Prostate gland (tissue), 2 donors: ENCODE measurements around the gene CYP2F1. TPM values are rescaled to one million over a fixed set of nuclear protein-coding genes. Genes with fewer than 3 reads are reported as not detected.
"Not testable (repeated sequence)": the region's sequence is repeated elsewhere in the genome, so short reads cannot be mapped to it uniquely, and the experiment has no call there.

Experiments used
- DNase-seq: peaks from one replicate; pipeline ENCODE4 v3.0.0-alpha.2; 2019; ENCODE audit warnings: low spot score
- H3K27ac ChIP-seq, 2 donors: fragments of 200-600 bp; sonication (generic); 2 replicates each; pipeline ENCODE4 v1.5.1; 2017 to 2019
- H3K27me3 ChIP-seq: fragments of 200-600 bp; sonication (generic); replicated peaks from 2 replicates; pipeline ENCODE4 v1.5.1; 2019; ENCODE audit not compliant: insufficient read depth
- H3K36me3 ChIP-seq, 2 donors: fragments of 200-600 bp; sonication (generic); 1 replicate in 1 of 2; 2 replicates in 1 of 2; pipeline versions ENCODE4 v1.5.1 to v1.8.1; 2017 to 2019
- H3K4me1 ChIP-seq: fragments of 200-600 bp; sonication (generic); replicated peaks from 2 replicates; pipeline ENCODE4 v1.5.1; 2019
- H3K4me3 ChIP-seq, 2 donors: fragments of 200-600 bp; sonication (generic); 2 replicates each; pipeline ENCODE4 v1.5.1; 2017 to 2019
- H3K9me3 ChIP-seq: fragments of 200-600 bp; sonication (generic); 2 replicates; pipeline ENCODE4 v1.5.1; 2017
- POLR2A ChIP-seq: fragments of 450-650 bp; IDR thresholded peaks from one replicate; pipeline ENCODE4 v1.6.1; 2016; ENCODE audit warnings: antibody characterized with exemption, mild to moderate bottlenecking
- POLR2AphosphoS5 ChIP-seq: sonication (generic); formaldehyde crosslinking; IDR thresholded peaks from one replicate; pipeline ENCODE4 v1.6.1; 2017; ENCODE audit warnings: antibody characterized with exemption
- WGBS: methylation state at CpG from one replicate; pipeline ENCODE4 v1.1.5; 2018; 5-methylcytosine and 5-hydroxymethylcytosine counted together
- intact Hi-C: fragments of 100-400 bp; cut with DNase I; formaldehyde crosslinking; loops from one replicate; pipeline ENCODE4 v1.14.2; 2022
- total RNA-seq, 2 donors: library from RNA; depleted of rRNA; stranded (reverse); fragments of >200 nt; gene quantifications; one replicate each; pipeline ENCODE4 v1.1.0, GENCODE V29; 2016
- TF ChIP-seq, protein P1 (sequence below), 4 experiments: fragments of 200-600 bp in 2 of 4; fragments of 450-650 bp in 2 of 4; sonication (generic) in 2 of 4; IDR thresholded peaks; 1 replicate in 3 of 4; 2 replicates in 1 of 4; pipeline ENCODE4 v1.5.1; 2016 to 2019; ENCODE audit warnings: antibody characterized with exemption in 4 of 4, mild to moderate bottlenecking in 2 of 4, moderate library complexity in 2 of 4

Gene CYP2F1
- total RNA-seq, 2 donors from 2014 or later, result 7.3 TPM; not detected in 1

DNA sequence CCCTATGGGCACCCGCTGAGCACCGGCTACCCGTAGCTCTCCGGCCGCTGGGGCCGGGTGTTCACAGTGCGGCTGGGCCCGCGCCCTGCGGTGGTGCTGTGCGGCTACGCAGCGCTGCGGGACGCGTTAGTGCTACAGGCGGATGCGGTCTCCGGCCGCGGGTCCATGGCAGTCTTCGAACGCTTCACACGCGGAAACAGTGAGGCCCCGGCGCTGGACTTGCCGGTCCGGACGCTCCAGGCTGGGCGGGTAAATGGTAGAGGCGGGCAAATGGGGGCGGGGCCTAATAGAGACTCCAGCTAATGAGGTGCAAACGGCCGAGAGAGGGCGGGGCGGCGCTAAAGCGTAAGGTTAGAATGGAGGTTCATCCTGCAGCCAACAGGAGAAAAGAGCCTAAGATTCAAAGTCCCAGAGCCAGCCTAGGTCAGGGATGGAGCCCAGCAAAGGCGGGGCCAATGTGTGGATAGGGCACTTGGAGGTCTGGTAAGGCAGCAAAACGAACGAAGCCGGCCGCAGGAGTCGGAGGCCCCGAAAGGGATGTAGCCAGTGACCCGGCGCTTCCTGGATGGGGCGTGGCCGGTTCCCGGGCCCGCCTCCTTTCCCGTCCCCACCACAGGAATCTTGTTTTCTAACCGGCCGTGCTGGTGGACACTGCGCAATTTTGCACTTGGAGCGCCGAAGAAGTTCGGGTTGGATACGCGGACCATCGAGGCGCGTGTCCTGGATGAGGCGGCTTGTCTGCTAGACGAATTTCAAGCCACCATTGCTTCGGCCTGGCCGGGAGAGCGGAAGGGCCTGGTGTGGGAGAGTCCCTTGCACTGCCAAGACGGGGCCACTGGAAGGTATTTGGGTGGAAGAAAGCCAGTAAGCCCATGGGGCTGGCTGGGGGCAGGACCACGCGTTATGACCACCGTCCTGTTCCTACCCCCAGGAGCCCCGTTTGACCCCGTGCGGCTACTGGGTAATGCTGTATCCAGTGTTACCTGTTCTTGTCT, 21.5 kb downstream of the CYP2F1 start:
- DNase-seq, result peak; percentile 39
- intact Hi-C loops, result loop anchor here (10.0 kb wide), 1 partner anchor 471 kb away; no protein-coding TSS in a partner anchor
- WGBS, result 16% methylated on average over 48 of the region's 76 CpGs
- TF ChIP-seq POLR2AphosphoS5, result peak; percentile 6
- TF ChIP-seq, protein P1, sequence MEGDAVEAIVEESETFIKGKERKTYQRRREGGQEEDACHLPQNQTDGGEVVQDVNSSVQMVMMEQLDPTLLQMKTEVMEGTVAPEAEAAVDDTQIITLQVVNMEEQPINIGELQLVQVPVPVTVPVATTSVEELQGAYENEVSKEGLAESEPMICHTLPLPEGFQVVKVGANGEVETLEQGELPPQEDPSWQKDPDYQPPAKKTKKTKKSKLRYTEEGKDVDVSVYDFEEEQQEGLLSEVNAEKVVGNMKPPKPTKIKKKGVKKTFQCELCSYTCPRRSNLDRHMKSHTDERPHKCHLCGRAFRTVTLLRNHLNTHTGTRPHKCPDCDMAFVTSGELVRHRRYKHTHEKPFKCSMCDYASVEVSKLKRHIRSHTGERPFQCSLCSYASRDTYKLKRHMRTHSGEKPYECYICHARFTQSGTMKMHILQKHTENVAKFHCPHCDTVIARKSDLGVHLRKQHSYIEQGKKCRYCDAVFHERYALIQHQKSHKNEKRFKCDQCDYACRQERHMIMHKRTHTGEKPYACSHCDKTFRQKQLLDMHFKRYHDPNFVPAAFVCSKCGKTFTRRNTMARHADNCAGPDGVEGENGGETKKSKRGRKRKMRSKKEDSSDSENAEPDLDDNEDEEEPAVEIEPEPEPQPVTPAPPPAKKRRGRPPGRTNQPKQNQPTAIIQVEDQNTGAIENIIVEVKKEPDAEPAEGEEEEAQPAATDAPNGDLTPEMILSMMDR (IDR thresholded peaks at IDR 0.05), result peak in 1 of 4 experiments; percentile 15
- H3K27me3 ChIP-seq, H3K4me1 ChIP-seq, H3K27ac ChIP-seq, H3K9me3 ChIP-seq, H3K36me3 ChIP-seq: not testable (repeated sequence)
- peak overlapping the region in 1 of 2 donors; percentile 29 for H3K4me3 ChIP-seq

DNA sequence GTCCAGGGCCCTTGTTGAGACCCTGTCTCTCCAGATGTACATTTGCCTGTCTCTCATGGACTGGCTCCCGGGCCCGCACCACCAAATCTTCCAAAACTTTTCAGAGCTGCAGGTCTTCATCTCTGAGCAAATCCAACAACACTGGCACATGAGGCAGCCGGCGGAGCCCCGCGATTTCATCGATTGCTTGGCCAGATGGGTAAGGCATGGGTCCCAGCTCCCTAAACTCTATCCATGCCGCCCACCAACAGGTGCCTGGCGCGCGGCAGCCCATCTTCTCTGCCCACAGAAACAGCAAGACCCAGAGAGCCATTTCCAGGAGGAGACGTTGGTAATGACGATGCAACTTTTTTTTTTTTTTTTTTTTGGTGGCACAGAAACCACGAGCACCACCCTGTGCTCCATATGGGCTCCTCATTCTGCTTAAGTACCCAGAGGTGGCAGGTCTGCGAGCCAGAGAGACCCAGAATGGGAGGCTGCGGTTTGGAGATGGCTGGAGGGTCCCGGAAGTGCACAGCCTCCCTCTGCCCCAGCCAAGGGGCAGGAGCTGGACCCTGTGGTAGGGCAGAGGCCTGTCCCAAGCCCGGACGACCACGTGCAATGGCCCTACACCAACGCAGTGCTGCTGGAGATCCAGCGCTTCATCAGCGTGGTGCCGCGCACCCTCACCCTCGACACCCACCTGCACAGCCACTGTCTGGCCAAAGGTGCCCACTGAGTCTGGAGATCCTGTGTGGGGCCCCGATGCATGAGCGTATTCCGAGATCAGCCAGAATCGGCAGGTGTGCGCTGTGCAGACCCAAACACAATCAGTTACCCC, 22.6 kb downstream of the CYP2F1 start:
- Histone ChIP-seq H3K4me3 (no peak overlapping the region), H3K36me3 (no peaks in the 10 kb centered on the region), H3K27ac (no peak overlapping the region), H3K27me3 (no peaks in the 10 kb centered on the region), H3K9me3 (no peaks in the 10 kb centered on the region), H3K4me1 (no peaks in the 10 kb centered on the region)
- TF ChIP-seq POLR2A, result no peak
- TF ChIP-seq, protein P1 (IDR thresholded peaks at IDR 0.05), result no peak
- no peak for TF ChIP-seq POLR2AphosphoS5
- intact Hi-C loops, result loop anchor here (10.0 kb wide), 1 partner anchor 472 kb away; no protein-coding TSS in a partner anchor
- DNase-seq, result no peak
- WGBS, result 98% methylated on average over 31 of the region's 31 CpGs

DNA sequence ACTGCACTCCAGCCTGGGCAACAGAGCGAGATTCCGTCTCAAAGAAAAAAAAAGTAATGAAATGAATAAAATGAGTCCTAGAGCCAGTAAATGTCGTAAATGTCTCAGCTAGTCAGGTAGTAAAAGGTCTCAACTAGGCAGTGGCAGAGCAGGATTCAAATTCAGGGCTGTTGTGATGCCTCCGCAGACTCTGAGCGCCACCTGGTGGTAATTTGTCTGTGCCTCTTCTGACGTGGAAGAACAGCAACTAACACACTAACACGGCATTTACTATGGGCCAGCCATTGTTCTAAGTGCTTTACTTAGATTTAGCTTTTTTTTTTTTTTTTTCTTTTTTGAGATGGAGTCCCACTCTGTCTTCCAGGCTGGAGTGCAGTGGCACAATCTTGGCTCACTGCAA, 30.2 kb downstream of the CYP2F1 start:
- WGBS, result 22% methylated on average over 7 of the region's 7 CpGs
- H3K27me3 ChIP-seq, result no peaks in the 10 kb centered on the region
- H3K4me1 ChIP-seq, result no peaks in the 10 kb centered on the region
- DNase-seq, result peak; percentile 84
- H3K36me3 ChIP-seq, result no peaks in the 10 kb centered on the region
- TF ChIP-seq POLR2A, result no peak
- TF ChIP-seq POLR2AphosphoS5, result peak; percentile 28
- TF ChIP-seq, protein P1 (IDR thresholded peaks at IDR 0.05), result peak; percentile 70 to 88 (median 80)
- intact Hi-C loops, result loop anchor here (10.0 kb wide), 1 partner anchor 170 kb away; no protein-coding TSS in a partner anchor
- no peak overlapping the region for H3K27ac ChIP-seq
- H3K4me3 ChIP-seq, result no peak overlapping the region
- no peaks in the 10 kb centered on the region for H3K9me3 ChIP-seq

DNA sequence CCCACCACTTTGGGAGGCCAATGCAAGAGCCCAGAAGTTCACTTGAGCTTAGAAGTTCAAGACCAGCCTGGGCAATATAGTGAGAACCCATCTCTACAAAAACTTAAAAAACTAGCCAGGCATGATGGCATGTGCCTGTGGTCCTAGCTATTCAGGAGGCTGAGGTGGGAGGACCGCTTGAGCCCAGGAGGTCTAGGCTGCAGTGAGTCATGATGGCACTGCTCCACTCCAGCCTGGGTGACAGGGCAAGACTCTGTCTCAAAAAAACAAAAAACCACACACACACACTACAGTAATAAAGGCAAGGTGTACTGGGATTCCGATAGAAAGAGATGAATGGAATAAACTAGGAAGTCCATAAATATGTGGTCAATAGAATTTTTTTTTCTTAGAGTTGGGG, 35.6 kb downstream of the CYP2F1 start:
- H3K27ac ChIP-seq, result no peak overlapping the region
- no peak for TF ChIP-seq POLR2AphosphoS5
- TF ChIP-seq, protein P1 (IDR thresholded peaks at IDR 0.05), result no peak
- no peak for TF ChIP-seq POLR2A
- no peaks in the 10 kb centered on the region for H3K9me3 ChIP-seq
- H3K27me3 ChIP-seq, result no peaks in the 10 kb centered on the region
- no peaks in the 10 kb centered on the region for H3K4me1 ChIP-seq
- intact Hi-C loops, result loop anchor here (10.0 kb wide), 1 partner anchor 175 kb away; no protein-coding TSS in a partner anchor
- no peak for DNase-seq
- H3K4me3 ChIP-seq, result no peak overlapping the region
- no peaks in the 10 kb centered on the region for H3K36me3 ChIP-seq
- 88% methylated on average over 2 of the region's 2 CpGs for WGBS

DNA sequence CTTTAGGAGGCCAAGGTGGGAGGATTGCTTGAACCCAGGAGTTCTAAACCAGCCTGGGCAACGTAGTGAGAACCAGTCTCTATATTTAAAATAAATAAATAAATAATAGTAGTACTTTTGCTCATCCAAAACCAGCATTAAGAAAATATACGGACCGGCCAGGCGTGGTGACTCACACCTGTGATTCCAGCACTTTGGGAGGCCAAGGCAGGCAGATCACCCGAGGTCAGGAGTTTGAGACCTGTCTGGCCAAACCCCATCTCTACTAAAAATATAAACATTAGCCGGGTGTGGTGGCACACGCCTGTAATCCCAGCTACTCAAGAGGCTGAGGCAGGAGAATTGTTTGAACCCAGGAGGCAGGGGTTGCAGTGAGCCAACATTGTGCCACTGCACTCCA, 36.8 kb downstream of the CYP2F1 start:
- intact Hi-C loops, result not testable (repeated sequence)

More for the DNA sequence above, 36.8 kb downstream of the CYP2F1 start:
- not testable (repeated sequence) for H3K27me3 ChIP-seq, H3K4me1 ChIP-seq, H3K4me3 ChIP-seq, H3K9me3 ChIP-seq, H3K27ac ChIP-seq, DNase-seq, H3K36me3 ChIP-seq
- 91% methylated on average over 7 of the region's 7 CpGs for WGBS
